Osteoblast (primary cell): Measurements from ENCODE around the gene PSTPIP2. TPM values are rescaled to one million over a fixed set of nuclear protein-coding genes. Genes with fewer than 3 reads are reported as not detected.

Source experiments
- DNase-seq: peaks from one replicate; pipeline ENCODE4 v3.0.0; 2011; ENCODE audit warnings: low spot score, mixed read lengths; ENCODE audit not compliant: insufficient read length; ENCODE audit errors: missing footprints
- H2AFZ ChIP-seq: 2 replicates; pipeline ENCODE4 v1.6.0; 2011; ENCODE audit warnings: mild to moderate bottlenecking, low read length
- H3K27ac ChIP-seq: 2 replicates; pipeline ENCODE4 v1.5.1; 2011; ENCODE audit warnings: mild to moderate bottlenecking, low read depth, low read length, moderate library complexity
- H3K27me3 ChIP-seq: 2 replicates; pipeline ENCODE4 v1.6.0; 2012; ENCODE audit warnings: mild to moderate bottlenecking, control low read depth, inconsistent platforms, low read length, moderate library complexity; ENCODE audit not compliant: insufficient read depth
- H3K36me3 ChIP-seq: 2 replicates; pipeline ENCODE4 v1.5.1; 2011; ENCODE audit warnings: mild to moderate bottlenecking, low read length, control low read depth, moderate library complexity; ENCODE audit not compliant: insufficient read depth
- H3K4me1 ChIP-seq: 2 replicates; pipeline ENCODE4 v1.5.1; 2011; ENCODE audit warnings: mild to moderate bottlenecking, low read length, control low read depth, moderate library complexity; ENCODE audit not compliant: insufficient read depth
- H3K4me2 ChIP-seq: 2 replicates; pipeline ENCODE4 v1.6.0; 2011; ENCODE audit warnings: mild to moderate bottlenecking, low read length; ENCODE audit not compliant: insufficient read depth
- H3K4me3 ChIP-seq: fragments of 200-600 bp; sonication (generic); 3 replicates; pipeline ENCODE4 v1.5.1; 2012; ENCODE audit warnings: mild to moderate bottlenecking, low read length, inconsistent platforms; ENCODE audit not compliant: insufficient read depth
- H3K79me2 ChIP-seq: 2 replicates; pipeline ENCODE4 v1.6.0; 2012; ENCODE audit warnings: mild to moderate bottlenecking, low read length, control low read depth, inconsistent platforms; ENCODE audit not compliant: insufficient read depth
- H3K9me3 ChIP-seq: 2 replicates; pipeline ENCODE4 v1.5.1; 2011; ENCODE audit warnings: low read depth, low read length, control low read depth
- H4K20me1 ChIP-seq: 2 replicates; pipeline ENCODE4 v1.6.0; 2012; ENCODE audit warnings: mild to moderate bottlenecking, low read length, control low read depth; ENCODE audit not compliant: insufficient read depth
- CTCF ChIP-seq: IDR thresholded peaks from 2 replicates; pipeline ENCODE4 v1.5.1; 2011; ENCODE audit warnings: mild to moderate bottlenecking, low read depth, low read length, moderate library complexity; ENCODE audit errors: extremely low read depth
- total RNA-seq: library from RNA; depleted of rRNA; stranded (reverse); fragments of >200 nt; gene quantifications from 2 replicates; pipeline ENCODE4 v1.2.3, GENCODE V29; 2012

PSTPIP2 gene
- total RNA-seq, 1 donor: 5.8 TPM

- Histone ChIP-seq H3K79me2 (no peaks in the 10 kb centered on the region), H2AFZ (peak overlapping the region; percentile 95), H3K4me1 (peaks cover 5% of the 10 kb centered on the region), H3K36me3 (peaks cover 3% of the 10 kb centered on the region), H4K20me1 (no peaks in the 10 kb centered on the region), H3K27ac (peak overlapping the region; percentile 37), H3K9me3 (no peaks in the 10 kb centered on the region), H3K27me3 (no peaks in the 10 kb centered on the region), H3K4me2 (peak overlapping the region; percentile 78), H3K4me3 (peak overlapping the region; percentile 77)
- no peak for TF ChIP-seq CTCF
- peak; percentile 64 for DNase-seq
These were observed 43.5 kb downstream of the PSTPIP2 start for GRCh38 chr18:46028536-46028891.

GRCh38 chr18:46019936-46020335, 52.1 kb downstream of the PSTPIP2 start:
- H3K4me3 ChIP-seq: no peak overlapping the region
- DNase-seq: no peak
- H3K9me3 ChIP-seq: no peaks in the 10 kb centered on the region
- TF ChIP-seq CTCF: no peak
- H3K79me2 ChIP-seq: no peaks in the 10 kb centered on the region
- H2AFZ ChIP-seq: no peak overlapping the region
- no peak overlapping the region for H3K27ac ChIP-seq
- H3K36me3 ChIP-seq: no peaks in the 10 kb centered on the region
- H3K4me2 ChIP-seq: no peak overlapping the region
- H3K27me3 ChIP-seq: no peaks in the 10 kb centered on the region
- H3K4me1 ChIP-seq: no peaks in the 10 kb centered on the region
- H4K20me1 ChIP-seq: no peaks in the 10 kb centered on the region

- Histone ChIP-seq H3K27ac (no peak overlapping the region), H3K4me3 (no peak overlapping the region), H2AFZ (no peak overlapping the region), H4K20me1 (no peaks in the 10 kb centered on the region), H3K4me1 (no peaks in the 10 kb centered on the region), H3K79me2 (no peaks in the 10 kb centered on the region), H3K4me2 (no peak overlapping the region), H3K27me3 (no peaks in the 10 kb centered on the region), H3K36me3 (peaks cover 7% of the 10 kb centered on the region), H3K9me3 (no peaks in the 10 kb centered on the region)
- TF ChIP-seq CTCF: no peak
- no peak for DNase-seq
These were observed 58.4 kb downstream of the PSTPIP2 start for GRCh38 chr18:46013484-46014189.

- Histone ChIP-seq H3K4me1 (no peaks in the 10 kb centered on the region), H3K27ac (no peak overlapping the region), H3K79me2 (no peaks in the 10 kb centered on the region), H3K27me3 (no peaks in the 10 kb centered on the region), H3K9me3 (no peaks in the 10 kb centered on the region), H2AFZ (no peak overlapping the region), H3K36me3 (peaks cover 7% of the 10 kb centered on the region), H3K4me2 (no peak overlapping the region), H3K4me3 (no peak overlapping the region), H4K20me1 (no peaks in the 10 kb centered on the region)
- DNase-seq: no peak
- TF ChIP-seq CTCF: no peak
These were observed 61.4 kb downstream of the PSTPIP2 start for GRCh38 chr18:46010676-46011075.
